ENCODE measurements around the gene EPHA3. TPM values are rescaled to one million over a fixed set of nuclear protein-coding genes. Genes with fewer than 3 reads are reported as not detected.

Gene EPHA3
- total RNA-seq, 1 donor from 2014 or later = 24.6 TPM

GRCh38 chr3:89392991-89393390, 285.6 kb downstream of the EPHA3 start:
- H3K36me3 Mint-ChIP-seq (ENCODE audit: low read depth) = peaks cover 5% of the 10 kb centered on the region
- peaks cover 17% of the 10 kb centered on the region for H3K4me1 Mint-ChIP-seq
- TF ChIP-seq CTCF (conservative IDR thresholded peaks at IDR 0.05) = no peak
- DNase-seq (ENCODE audit: low read depth, low spot score) = no peak
- H3K4me3 Mint-ChIP-seq = no peak overlapping the region
- no peaks in the 10 kb centered on the region for H3K27me3 Mint-ChIP-seq (ENCODE audit: low read depth)
- H3K9me3 Mint-ChIP-seq = peaks cover 2% of the 10 kb centered on the region
- H3K27ac Mint-ChIP-seq (ENCODE audit: unreplicated experiment) = no peak overlapping the region

- no peak for TF ChIP-seq CTCF (conservative IDR thresholded peaks at IDR 0.05)
- no peak for DNase-seq (ENCODE audit: low read depth, low spot score)
- H3K4me3 Mint-ChIP-seq = no peak overlapping the region
- H3K4me1 Mint-ChIP-seq = peaks cover 17% of the 10 kb centered on the region
- H3K36me3 Mint-ChIP-seq (ENCODE audit: low read depth) = peaks cover 5% of the 10 kb centered on the region
- peaks cover 2% of the 10 kb centered on the region for H3K9me3 Mint-ChIP-seq
- no peaks in the 10 kb centered on the region for H3K27me3 Mint-ChIP-seq (ENCODE audit: low read depth)
- no peak overlapping the region for H3K27ac Mint-ChIP-seq (ENCODE audit: unreplicated experiment)
Observed at GRCh38 chr3:89395456-89395855, 288.0 kb downstream of the EPHA3 start.

DNA sequence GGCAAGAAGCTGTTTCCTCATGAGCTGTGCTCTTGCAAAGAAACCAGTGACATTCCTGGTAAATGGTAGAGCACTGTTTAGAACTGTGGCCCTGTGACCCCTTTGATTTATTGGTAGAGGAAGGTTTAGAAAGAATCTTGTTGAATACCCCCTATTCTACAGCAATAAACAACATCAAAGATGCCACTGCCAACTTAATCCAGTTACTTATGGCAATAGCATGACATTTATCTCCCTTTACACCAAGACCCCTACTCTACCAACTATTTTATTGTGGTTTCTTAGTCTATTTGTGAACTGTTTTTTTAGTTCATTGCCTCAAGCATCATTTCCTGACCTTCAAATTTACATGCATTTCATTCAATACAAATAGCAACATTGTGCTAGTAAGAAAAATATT, 288.6 kb downstream of the EPHA3 start:
- H3K4me3 Mint-ChIP-seq = no peak overlapping the region
- H3K27me3 Mint-ChIP-seq (ENCODE audit: low read depth) = no peaks in the 10 kb centered on the region
- H3K27ac Mint-ChIP-seq (ENCODE audit: unreplicated experiment) = no peak overlapping the region
- TF ChIP-seq CTCF (conservative IDR thresholded peaks at IDR 0.05) = no peak
- H3K4me1 Mint-ChIP-seq = peaks cover 17% of the 10 kb centered on the region
- H3K9me3 Mint-ChIP-seq = peaks cover 2% of the 10 kb centered on the region
- no peak for DNase-seq (ENCODE audit: low read depth, low spot score)
- H3K36me3 Mint-ChIP-seq (ENCODE audit: low read depth) = peaks cover 3% of the 10 kb centered on the region

- H3K27me3 Mint-ChIP-seq (ENCODE audit: low read depth) = no peaks in the 10 kb centered on the region
- TF ChIP-seq CTCF (conservative IDR thresholded peaks at IDR 0.05) = no peak
- no peak for DNase-seq (ENCODE audit: low read depth, low spot score)
- H3K4me3 Mint-ChIP-seq = no peak overlapping the region
- no peaks in the 10 kb centered on the region for H3K36me3 Mint-ChIP-seq (ENCODE audit: low read depth)
- no peak overlapping the region for H3K27ac Mint-ChIP-seq (ENCODE audit: unreplicated experiment)
- no peaks in the 10 kb centered on the region for H3K9me3 Mint-ChIP-seq
- H3K4me1 Mint-ChIP-seq = no peaks in the 10 kb centered on the region
Observed at GRCh38 chr3:89402051-89402450, 294.6 kb downstream of the EPHA3 start.

DNA sequence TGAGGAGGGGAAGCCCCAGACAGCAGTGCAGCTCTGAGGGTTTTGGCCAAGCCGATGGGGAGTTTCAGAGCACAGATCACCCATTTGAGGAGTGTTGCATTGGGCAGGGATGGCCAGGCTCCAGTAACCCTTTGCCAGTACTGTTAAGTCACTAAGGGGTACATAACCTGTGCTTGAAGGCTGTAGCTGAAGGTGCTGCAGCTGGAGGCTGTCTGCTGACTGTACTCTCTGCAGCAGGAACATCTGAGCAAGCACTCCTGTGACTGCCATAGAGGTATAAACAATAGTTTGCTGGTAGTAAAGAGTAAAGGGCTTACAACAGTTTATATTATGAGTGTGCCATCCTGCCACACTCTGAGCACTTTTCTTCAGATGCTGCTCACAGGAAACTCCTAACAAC, 297.8 kb downstream of the EPHA3 start:
- Mint-ChIP-seq H3K36me3 (ENCODE audit: low read depth) (no peaks in the 10 kb centered on the region), H3K4me3 (no peak overlapping the region), H3K4me1 (peaks cover 24% of the 10 kb centered on the region), H3K27me3 (ENCODE audit: low read depth) (no peaks in the 10 kb centered on the region), H3K9me3 (no peaks in the 10 kb centered on the region), H3K27ac (ENCODE audit: unreplicated experiment) (no peak overlapping the region)
- DNase-seq (ENCODE audit: low read depth, low spot score) = no peak
- no peak for TF ChIP-seq CTCF (conservative IDR thresholded peaks at IDR 0.05)

GRCh38 chr3:89405593-89405992, 298.2 kb downstream of the EPHA3 start:
- H3K27ac Mint-ChIP-seq (ENCODE audit: unreplicated experiment) = no peak overlapping the region
- H3K36me3 Mint-ChIP-seq (ENCODE audit: low read depth) = no peaks in the 10 kb centered on the region
- H3K4me1 Mint-ChIP-seq = peaks cover 28% of the 10 kb centered on the region
- H3K27me3 Mint-ChIP-seq (ENCODE audit: low read depth) = no peaks in the 10 kb centered on the region
- TF ChIP-seq CTCF (conservative IDR thresholded peaks at IDR 0.05) = no peak
- DNase-seq (ENCODE audit: low read depth, low spot score) = no peak
- H3K4me3 Mint-ChIP-seq = no peak overlapping the region
- H3K9me3 Mint-ChIP-seq = no peaks in the 10 kb centered on the region

All from neural crest cell (in vitro differentiated cells).